GM12872 (cell line): ENCODE measurements around the gene SLC6A12.

Experiments
- TF ChIP-seq, protein P1 (sequence below): IDR thresholded peaks from 3 replicates; pipeline ENCODE4 v1.5.1; 2011; ENCODE audit warnings: low read depth, mild to moderate bottlenecking, low read length, moderate library complexity; ENCODE audit not compliant: insufficient read depth

SLC6A12 gene

DNA sequence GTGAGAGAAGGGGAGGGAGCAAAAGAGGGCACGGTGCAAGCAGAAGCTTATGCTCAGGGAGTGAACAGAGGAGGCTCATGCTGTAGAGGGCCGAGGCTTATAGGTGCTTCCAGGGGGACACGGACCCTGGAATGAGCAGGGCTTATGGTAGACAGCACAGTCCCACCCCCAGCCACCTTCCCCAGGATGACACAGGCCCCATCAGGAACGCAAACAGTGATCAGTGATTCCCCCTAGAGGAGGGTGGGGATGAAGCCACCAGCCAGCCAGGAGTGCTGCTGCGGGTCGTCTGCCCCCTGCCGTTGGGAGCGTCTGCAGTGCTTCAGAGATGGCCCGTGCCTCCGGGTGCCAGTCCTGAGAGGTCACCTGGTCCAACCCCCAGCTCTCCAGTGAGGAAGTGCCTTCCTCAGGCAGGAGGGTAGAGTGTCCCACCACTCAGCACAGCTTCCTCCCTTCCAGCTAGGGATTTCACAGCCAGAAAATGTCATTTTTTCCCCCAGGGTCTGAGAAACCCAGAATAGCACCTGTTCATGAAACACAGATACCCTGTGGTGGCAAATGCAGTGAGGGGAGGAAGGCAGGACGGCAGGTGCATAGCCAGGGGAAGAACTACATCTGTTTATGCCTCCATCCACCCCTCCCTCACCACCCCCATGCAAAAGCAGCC lies 60.7 kb downstream of the SLC6A12 start:
- TF ChIP-seq, protein P1, sequence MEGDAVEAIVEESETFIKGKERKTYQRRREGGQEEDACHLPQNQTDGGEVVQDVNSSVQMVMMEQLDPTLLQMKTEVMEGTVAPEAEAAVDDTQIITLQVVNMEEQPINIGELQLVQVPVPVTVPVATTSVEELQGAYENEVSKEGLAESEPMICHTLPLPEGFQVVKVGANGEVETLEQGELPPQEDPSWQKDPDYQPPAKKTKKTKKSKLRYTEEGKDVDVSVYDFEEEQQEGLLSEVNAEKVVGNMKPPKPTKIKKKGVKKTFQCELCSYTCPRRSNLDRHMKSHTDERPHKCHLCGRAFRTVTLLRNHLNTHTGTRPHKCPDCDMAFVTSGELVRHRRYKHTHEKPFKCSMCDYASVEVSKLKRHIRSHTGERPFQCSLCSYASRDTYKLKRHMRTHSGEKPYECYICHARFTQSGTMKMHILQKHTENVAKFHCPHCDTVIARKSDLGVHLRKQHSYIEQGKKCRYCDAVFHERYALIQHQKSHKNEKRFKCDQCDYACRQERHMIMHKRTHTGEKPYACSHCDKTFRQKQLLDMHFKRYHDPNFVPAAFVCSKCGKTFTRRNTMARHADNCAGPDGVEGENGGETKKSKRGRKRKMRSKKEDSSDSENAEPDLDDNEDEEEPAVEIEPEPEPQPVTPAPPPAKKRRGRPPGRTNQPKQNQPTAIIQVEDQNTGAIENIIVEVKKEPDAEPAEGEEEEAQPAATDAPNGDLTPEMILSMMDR = peak; percentile 93

DNA sequence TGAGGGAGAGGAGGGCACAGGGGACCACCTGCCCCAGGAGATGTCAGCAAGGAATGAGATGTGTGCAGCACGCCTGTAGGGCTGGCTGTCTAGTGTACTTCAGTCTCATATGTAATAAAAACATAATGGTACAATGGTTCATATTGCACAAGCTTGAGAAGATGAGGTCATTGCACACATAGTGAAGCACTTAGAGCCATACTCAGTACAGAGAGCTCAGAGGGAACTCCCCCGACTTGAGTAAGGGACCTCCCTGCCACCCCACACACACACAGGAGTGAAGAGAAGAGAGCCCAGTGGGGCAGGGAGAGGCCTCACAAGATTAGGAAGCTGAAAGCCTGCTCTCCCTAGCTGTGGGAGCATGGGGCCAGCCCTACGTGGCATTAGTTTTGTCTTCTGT lies 61.5 kb downstream of the SLC6A12 start:
- TF ChIP-seq, protein P1 = no peak

DNA sequence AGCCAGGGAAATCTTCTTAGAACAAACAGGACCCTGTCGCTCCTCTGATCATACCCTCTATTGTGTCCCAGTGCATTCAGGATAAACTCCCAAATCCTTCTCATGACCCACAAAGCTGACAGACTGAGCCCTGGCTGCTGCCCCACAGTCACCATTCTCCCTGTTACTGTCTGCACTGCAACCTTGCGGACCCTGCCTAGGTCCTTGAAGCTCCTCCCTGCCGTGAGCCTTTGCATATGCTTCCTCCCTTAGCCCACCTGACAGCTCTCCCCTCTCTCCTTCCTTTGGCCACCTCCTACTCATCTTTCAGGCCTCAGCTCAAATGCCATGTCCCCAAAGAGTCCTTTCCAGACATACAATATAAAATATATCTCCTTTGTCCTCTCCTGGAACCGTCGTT lies 62.4 kb downstream of the SLC6A12 start:
- TF ChIP-seq, protein P1 = no peak

DNA sequence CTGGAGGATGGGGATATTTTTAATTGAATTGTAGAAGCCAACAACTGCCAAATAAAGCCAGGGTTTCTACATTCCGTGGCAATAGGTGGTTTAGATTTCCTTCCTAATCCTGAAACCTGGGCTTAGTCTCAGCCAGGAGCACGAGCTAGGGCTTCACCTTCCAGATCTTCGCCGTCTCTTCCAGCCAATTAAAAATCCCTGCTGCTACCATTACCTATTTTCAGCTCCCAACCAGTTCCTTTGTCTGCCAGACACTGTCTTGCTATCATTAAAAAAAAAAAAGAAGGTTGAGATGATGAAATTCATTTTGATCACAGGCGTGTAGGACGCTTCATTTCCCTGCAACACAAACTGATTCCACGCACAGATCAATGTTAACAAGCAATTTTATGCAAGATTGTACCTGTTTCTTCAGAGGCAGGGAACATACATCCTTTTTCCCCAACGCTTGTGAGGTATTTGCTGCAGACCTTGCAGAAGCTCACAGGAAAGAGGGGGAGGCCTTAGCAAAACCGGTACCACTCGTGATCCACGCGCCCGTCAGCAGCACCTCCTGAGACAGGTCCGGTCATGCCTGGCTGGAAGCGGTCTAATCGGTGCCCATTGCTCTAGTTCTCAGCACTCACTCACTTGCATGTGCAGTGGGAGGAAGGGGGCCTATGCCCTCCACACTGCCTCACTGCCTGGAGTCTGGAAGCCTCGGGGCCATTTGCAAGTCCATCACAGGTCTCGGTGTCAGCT lies 65.1 kb downstream of the SLC6A12 start:
- TF ChIP-seq, protein P1 = no peak

DNA sequence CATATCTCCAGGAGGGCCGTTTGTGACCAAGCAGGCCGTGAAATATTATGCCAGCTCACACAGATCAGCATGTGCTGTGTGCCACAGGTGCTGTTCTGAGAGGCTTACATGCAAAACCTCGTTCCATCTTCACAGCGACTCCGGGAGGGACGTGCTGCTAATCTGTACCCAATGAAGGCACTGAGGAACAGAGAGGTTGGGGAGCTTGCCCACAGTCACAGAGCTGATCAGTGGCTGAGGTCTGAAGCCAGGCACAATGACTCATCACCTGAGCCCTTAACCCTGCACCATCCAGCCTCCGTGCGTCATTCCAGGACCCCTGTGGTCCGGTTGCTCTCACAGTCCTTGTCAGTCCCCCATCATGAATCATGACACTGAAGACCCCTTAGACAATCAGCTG lies 66.7 kb downstream of the SLC6A12 start:
- TF ChIP-seq, protein P1 = no peak

DNA sequence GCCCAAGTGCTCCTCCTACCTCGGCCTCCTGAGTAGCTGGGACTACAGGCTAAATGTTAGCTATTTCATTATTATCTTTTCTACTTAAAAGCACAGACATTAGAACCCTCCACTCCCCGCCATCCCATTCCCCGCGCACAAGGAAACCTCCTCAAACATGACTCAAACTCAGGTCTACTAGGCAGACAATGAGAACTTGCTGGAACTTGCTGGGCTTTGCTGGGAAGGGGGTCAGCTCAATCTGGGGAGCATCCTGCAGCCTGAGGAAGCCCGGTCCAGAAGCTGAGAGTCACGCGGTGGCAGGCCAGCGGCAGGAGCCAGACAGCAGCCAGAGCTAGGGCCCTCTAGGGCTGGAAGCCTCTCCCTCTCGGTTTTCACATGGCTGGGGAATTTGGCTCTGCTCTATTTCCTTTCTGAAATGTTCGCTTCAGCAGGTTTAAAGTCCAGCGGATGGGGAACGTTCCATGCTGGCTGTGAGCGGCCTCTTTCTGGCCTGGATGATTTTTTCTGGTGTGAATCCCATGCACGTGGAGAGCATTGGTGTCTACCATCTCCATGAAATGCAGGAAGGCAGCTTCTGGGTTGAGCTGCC lies 68.5 kb downstream of the SLC6A12 start:
- TF ChIP-seq, protein P1 = no peak

DNA sequence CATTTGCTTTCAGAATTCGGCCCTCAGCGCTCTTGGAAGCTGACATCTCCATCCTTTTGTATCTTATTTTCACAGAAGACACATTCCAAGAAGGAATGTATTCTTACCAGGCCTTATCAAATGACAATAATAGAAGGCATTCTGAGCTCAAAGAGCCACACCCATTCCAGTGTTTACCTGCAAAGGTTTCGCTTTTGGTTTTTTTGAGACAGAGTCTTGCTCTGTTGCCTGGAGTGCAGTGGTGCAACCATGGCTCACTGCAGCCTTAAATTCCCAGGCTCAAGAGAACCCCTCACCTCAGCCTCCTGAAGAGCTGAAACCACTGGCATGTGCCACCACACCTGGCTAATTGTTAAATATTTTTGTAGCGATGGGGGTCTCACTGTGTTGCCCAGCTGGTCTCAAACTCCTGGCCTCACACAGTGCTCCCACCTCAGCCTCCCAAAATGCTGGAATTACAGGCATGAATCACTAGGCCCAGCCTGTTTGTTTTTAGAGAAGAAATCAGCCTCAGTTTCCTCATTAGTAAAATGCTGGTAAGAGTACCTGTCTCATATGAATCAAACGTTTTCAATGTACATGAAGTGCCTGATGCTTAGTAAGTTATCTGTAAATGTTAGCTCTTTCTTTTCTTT lies 69.2 kb downstream of the SLC6A12 start:
- TF ChIP-seq, protein P1 = no peak
